ENCODE results near the gene TMEM183A.

The TMEM183A gene, protein sequence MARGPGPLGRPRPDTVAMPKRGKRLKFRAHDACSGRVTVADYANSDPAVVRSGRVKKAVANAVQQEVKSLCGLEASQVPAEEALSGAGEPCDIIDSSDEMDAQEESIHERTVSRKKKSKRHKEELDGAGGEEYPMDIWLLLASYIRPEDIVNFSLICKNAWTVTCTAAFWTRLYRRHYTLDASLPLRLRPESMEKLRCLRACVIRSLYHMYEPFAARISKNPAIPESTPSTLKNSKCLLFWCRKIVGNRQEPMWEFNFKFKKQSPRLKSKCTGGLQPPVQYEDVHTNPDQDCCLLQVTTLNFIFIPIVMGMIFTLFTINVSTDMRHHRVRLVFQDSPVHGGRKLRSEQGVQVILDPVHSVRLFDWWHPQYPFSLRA

DNA sequence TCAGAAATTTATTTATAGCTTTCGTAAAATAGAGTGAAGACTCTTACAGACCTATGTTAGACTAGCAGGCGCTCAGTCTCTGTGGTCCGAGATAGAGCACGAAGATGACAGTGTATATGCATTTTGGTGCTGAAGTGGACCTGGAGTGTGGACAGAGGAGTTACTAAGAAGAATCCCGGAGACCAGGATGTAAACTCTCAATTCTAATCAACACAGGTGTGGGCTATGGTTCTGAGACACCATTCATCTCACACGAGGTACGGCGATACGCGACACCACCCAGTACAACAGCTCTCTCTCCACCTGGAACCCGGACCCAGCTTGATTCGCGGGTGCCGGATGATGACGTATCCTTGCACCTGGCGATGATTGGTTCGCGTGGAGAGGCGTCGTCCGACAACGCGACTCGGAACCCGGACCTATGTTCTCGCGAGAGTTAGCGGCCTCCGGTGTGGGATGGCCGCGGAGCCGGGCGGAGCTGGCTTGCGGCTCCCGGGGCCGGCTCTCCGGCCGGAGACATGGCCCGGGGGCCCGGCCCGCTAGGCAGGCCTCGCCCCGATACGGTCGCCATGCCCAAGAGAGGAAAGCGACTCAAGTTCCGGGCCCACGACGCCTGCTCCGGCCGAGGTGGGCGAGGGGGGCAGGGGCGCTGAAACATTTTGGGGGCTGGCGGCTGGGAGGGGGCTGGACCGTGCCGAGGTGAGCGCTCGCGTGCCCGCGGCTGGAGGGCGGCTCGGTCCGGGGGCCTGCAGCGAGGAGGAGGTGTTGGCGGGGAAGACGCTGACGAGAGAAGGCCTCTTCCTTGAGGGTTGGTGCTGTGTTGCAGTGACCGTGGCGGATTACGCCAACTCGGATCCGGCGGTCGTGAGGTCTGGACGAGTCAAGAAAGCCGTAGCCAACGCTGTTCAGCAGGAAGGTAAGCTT lies at the start of gene TMEM183A:
Gene TMEM183A (plus strand): TSS at position 427 of the 924 bp plus-strand sequence. CDS start 92 bp downstream, at position 519.
- in situ Hi-C loops (cut with HindIII; ENCODE audit: low sequenced_read_pairs): no loop called here
- H3K4me3 ChIP-seq (ENCODE audit: low read depth, low read length): peak within 1 kb of the TSS; percentile 91

DNA sequence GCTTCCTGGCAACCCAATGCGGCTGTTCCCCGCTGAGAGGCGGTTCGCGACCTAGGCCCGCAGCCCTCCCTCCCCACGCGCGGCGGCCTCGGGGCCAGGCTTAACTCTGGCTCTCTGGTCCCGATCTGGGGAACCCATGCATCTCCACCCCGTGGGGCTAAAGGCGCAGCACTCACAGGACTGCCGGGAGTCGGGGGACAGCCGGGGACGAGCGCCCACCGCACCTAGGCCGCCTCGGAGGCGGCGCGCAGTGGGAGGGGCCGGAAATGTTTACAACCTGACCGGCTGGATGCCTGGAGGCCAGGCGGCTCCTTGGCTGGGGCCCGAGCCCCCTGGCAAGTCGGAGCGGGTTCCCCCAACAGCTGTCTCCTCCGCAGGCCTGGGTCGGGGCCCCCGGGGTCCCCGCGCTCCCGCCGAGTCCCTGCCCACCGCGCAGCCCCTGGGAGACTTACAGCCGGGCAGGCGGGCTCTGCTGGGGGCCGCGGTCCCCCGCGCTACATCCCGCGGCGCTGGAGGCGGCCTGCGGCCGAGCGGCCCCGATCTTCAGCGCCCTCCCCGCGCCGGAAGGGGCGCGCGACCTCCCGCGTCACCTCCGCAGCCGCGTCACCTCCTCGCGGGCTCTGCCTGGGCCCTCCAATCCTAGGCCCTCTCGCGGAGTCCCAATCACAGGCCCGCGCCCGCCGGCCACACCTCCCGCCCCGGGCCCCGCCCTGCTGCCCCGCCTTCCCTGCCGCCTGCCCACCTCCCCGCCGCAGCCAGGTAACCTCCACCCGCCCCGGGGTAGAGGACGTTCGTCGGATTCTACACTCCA lies 49.2 kb upstream of the TMEM183A start, which contains the start of gene ADIPOR1:
Gene ADIPOR1 (minus strand): TSS at position 580 of the 811 bp plus-strand sequence. CDS start 7,242 bp downstream, outside the sequence.
- in situ Hi-C loops (cut with HindIII; ENCODE audit: low sequenced_read_pairs): no loop called here
- TF ChIP-seq, protein P1, sequence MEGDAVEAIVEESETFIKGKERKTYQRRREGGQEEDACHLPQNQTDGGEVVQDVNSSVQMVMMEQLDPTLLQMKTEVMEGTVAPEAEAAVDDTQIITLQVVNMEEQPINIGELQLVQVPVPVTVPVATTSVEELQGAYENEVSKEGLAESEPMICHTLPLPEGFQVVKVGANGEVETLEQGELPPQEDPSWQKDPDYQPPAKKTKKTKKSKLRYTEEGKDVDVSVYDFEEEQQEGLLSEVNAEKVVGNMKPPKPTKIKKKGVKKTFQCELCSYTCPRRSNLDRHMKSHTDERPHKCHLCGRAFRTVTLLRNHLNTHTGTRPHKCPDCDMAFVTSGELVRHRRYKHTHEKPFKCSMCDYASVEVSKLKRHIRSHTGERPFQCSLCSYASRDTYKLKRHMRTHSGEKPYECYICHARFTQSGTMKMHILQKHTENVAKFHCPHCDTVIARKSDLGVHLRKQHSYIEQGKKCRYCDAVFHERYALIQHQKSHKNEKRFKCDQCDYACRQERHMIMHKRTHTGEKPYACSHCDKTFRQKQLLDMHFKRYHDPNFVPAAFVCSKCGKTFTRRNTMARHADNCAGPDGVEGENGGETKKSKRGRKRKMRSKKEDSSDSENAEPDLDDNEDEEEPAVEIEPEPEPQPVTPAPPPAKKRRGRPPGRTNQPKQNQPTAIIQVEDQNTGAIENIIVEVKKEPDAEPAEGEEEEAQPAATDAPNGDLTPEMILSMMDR (IDR thresholded peaks at IDR 0.05; ENCODE audit: low read depth, low read length): no peak
- H3K4me3 ChIP-seq (ENCODE audit: low read depth, low read length): peak within 1 kb of the TSS; percentile 86
- DNase-seq (ENCODE audit: low read depth, low spot score): peak; percentile 83

More for the DNA sequence above, at the start of gene TMEM183A:
- TF ChIP-seq, protein P1 (IDR thresholded peaks at IDR 0.05; ENCODE audit: low read depth, low read length): no peak
- DNase-seq (ENCODE audit: low read depth, low spot score): peak; percentile 96

DNA sequence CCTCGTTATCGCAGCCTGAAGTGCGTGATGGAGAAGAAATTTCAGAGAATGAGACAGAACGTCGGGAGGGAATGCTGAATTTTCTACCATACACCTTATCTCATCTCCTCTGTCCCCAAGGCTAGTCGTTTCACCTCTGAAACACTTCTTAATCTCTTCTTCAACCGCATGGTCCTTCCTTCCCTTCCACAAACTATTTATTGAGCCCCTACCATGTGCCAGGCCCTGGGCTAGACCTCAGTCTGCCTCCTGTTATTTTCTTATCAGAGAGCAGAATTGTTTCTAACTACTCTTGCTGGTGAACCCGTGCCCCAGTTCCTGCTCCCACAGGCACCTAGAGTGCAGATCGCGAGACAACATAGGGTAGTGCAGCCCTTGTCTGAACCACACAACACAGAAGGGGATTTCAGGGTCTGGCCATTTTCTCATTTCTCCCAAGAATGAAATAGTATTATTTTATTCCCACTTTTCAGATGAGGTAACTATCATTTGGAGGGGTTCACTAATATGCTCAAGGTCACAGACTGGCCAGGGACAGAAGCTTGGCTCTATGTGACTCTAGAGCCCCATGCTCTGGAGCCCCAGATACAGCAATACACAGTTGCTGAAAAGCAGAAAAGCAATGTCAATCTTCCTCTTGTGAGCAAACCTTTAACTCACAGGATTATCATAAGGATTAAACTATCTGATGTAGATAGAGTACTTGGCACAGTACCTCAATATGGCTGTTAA lies 48.5 kb upstream of the TMEM183A start:
- TF ChIP-seq, protein P1 (IDR thresholded peaks at IDR 0.05; ENCODE audit: low read depth, low read length): no peak
- H3K4me3 ChIP-seq (ENCODE audit: low read depth, low read length): peak overlapping the region; percentile 59
- DNase-seq (ENCODE audit: low read depth, low spot score): no peak
- in situ Hi-C loops (cut with HindIII; ENCODE audit: low sequenced_read_pairs): no loop called here

DNA sequence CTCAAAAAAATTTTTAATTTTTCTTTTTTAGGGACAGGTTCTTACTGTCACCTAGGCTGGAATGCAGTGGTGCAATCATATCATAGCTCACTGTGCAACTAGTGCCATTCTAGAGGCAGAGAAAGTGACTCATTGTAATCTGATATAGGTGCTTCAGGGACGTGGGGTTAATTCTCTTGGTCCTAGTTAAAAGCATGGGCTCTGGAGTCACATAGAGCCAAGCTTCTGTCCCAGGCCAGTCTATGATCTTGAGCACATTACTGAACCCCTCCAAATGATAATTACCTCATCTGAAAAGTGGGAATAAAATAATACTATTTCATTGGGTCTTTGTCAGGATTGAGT lies 47.9 kb upstream of the TMEM183A start:
- no peak overlapping the region for H3K4me3 ChIP-seq (ENCODE audit: low read depth, low read length)
- DNase-seq (ENCODE audit: low read depth, low spot score): peak; percentile 39
- TF ChIP-seq, protein P1 (IDR thresholded peaks at IDR 0.05; ENCODE audit: low read depth, low read length): no peak
- in situ Hi-C loops (cut with HindIII; ENCODE audit: low sequenced_read_pairs): no loop called here

DNA sequence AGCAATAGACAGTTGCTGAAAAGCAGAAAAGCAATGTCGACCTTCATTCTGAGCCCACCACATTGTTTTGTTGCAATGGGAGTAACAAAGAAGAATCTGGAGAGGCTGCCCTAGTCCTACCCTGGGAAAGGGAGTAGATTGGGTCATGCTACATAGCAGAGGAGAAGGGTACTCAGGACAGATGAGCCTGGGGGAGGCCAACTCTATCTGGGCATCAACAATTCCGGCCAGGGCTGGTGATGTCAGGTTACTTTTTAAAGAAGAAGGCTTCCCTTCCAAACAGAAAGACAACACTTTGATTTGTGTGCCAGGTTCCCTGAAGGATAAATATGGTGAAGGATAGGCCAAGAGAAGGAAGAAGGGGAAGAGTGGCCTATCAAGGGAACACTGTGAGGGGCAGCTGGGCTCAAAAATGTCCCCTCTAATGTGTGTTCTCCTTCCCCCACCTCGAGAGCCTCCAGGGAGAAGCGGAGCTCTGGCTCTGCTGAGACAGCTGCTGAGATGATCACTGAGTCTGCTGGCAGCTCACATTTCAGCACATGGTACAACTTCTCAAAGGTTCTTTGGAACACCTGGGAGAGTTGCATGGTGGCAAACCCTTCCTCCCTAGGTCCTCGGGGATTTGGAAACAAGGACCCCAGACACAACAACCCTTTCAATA lies 45.8 kb upstream of the TMEM183A start:
- H3K4me3 ChIP-seq (ENCODE audit: low read depth, low read length): no peak overlapping the region
- no peak for DNase-seq (ENCODE audit: low read depth, low spot score)
- TF ChIP-seq, protein P1 (IDR thresholded peaks at IDR 0.05; ENCODE audit: low read depth, low read length): no peak
- in situ Hi-C loops (cut with HindIII; ENCODE audit: low sequenced_read_pairs): no loop called here
